ENCODE data around the gene SYTL3. TPM values are rescaled to one million over a fixed set of nuclear protein-coding genes. Genes with fewer than 3 reads are reported as not detected.

The SYTL3 gene
- total and polyA plus RNA-seq, 2 of the 8 experiments (the other 6 are each of a cell fraction or from before 2014, with no cell fraction given) = 0.27 to 0.99 TPM

GRCh38 chr6:158760618-158761250 is 110.9 kb downstream of the SYTL3 start:
- Histone ChIP-seq H3K23me2 (ENCODE audit: low read depth, low read length) (no peaks in the 10 kb centered on the region), H2BK15ac (ENCODE audit: low read length) (0 out of 2 replicates have a peak overlapping the region, but pooled peaks have one; percentile 29), H4K5ac (ENCODE audit: insufficient read length, low read depth, low read length) (no peak overlapping the region), H3K27me3 (replicated peaks in 1 of 4; ENCODE audit: control insufficient read depth in 3 of 4, extremely low read depth in 1 of 4, insufficient read depth in 3 of 4, low read length in 3 of 4) (no peaks in the 10 kb centered on the region), H3K36me3 (ENCODE audit: control insufficient read depth in 2 of 4, insufficient read depth in 4 of 4, low read length in 3 of 4) (peaks cover 4 to 14% (median 6%) of the 10 kb centered on the region in 4 experiments; a peak in 7 of 8 replicates), H3K79me1 (ENCODE audit: low read depth, low read length) (no peaks in the 10 kb centered on the region), H2BK12ac (ENCODE audit: low read depth, low read length) (no peak overlapping the region; the same call in 1 of the 2 replicates), H4K8ac (ENCODE audit: extremely low read depth, insufficient read depth, low read length) (no peak overlapping the region), H2AK5ac (ENCODE audit: low read depth, low read length) (no peak overlapping the region), H3K4me1 (replicated peaks in 1 of 4; ENCODE audit: control insufficient read depth in 3 of 4, insufficient read depth in 4 of 4, low read length in 3 of 4) (peaks cover 0 to 20% (median 10%) of the 10 kb centered on the region in 4 experiments; a peak in 6 of 7 replicates), H3K27ac (ENCODE audit: low read depth, low read length) (no peak overlapping the region), H3K4ac (replicated peaks; ENCODE audit: insufficient read length, low read depth, low read length) (no peak overlapping the region), H2BK20ac (ENCODE audit: low read length) (no peak overlapping the region), H3K4me3 (ENCODE audit: extremely low read depth in 1 of 4, insufficient read depth in 2 of 4, low read depth in 3 of 4, low read length in 4 of 4) (no peak overlapping the region), H2BK5ac (ENCODE audit: low read depth, low read length) (no peak overlapping the region), H3K23ac (ENCODE audit: insufficient read length) (no peak overlapping the region), H4K20me1 (replicated peaks in 1 of 2; ENCODE audit: control insufficient read depth in 1 of 2, insufficient read depth in 2 of 2, low read length in 2 of 2) (peaks cover 0 to 5% of the 10 kb centered on the region in 2 experiments), H3K56ac (replicated peaks; ENCODE audit: insufficient read length, low read depth, low read length) (no peak overlapping the region), H3K14ac (ENCODE audit: insufficient read length) (no peak overlapping the region), H2BK120ac (replicated peaks; ENCODE audit: low read depth, low read length) (no peak overlapping the region), H3K4me2 (ENCODE audit: insufficient read depth in 1 of 2, low read depth in 2 of 2, low read length in 2 of 2) (no peak overlapping the region), H3K9me3 (ENCODE audit: insufficient read depth in 2 of 2, low read depth in 1 of 2, low read length in 1 of 2) (no peaks in the 10 kb centered on the region), H3K9ac (replicated peaks in 1 of 4; ENCODE audit: extremely low read depth in 1 of 4, low read depth in 3 of 4, low read length in 3 of 4) (no peak overlapping the region), H4K91ac (replicated peaks; ENCODE audit: insufficient read length, low read length) (no peak overlapping the region), H3K18ac (ENCODE audit: extremely low read depth, low read length) (peak overlapping the region; percentile 13; the same call in 1 of the 2 replicates), H3K79me2 (ENCODE audit: control insufficient read depth in 1 of 2, insufficient read depth in 2 of 2, low read length in 2 of 2) (no peaks in the 10 kb centered on the region), H2AFZ (ENCODE audit: low read length) (no peak overlapping the region)
- TF ChIP-seq TAF7 (optimal IDR thresholded peaks at IDR 0.05; ENCODE audit: borderline replicate concordance, low read depth, low read length) (no peak), SIX5 (IDR thresholded peaks at IDR 0.05; ENCODE audit: low read depth, low read length) (no peak)
- 83% methylated on average over 14 of the region's 17 CpGs; no CpG with 5 or more reads in 1 of the 2 experiments for WGBS, 2 experiments (ENCODE audit: extremely low coverage in 1 of 2, insufficient coverage in 1 of 2, insufficient read length in 1 of 2, insufficient replicate concordance in 2 of 2, low coverage in 1 of 2, low lambda C conversion rate in 2 of 2, missing lambda C conversion rate in 1 of 2)
- POLR2A ChIA-PET (ENCODE audit: partially characterized antibody) = interaction anchor here (0.6 to 6.0 kb wide), 4 partner anchors 9 to 219 kb away, joined by 3 to 39 read pairs (median 4); no protein-coding TSS in a partner anchor
- peak in 1 of 2 experiments; percentile 53 for DNase-seq (ENCODE audit: low read depth in 1 of 2, low spot score in 2 of 2)
- FAIRE-seq = no peak
- CTCF ChIA-PET (ENCODE audit: partially characterized antibody) = interaction anchor here (0.8 to 1.8 kb wide), 6 partner anchors 9 to 70 kb away, joined by 3 to 5 read pairs (median 3); no protein-coding TSS in a partner anchor
